SK-N-SH (cell line): ENCODE data around the gene PLB1. TPM values are rescaled to one million over a fixed set of nuclear protein-coding genes. Genes with fewer than 3 reads are reported as not detected.

ENCODE experiments used
- CTCF ChIA-PET: fragments of 300-600, 350-600 bp; formaldehyde crosslinking; extraction: SDS; loops from one replicate; lab custom pipeline; 2021; lab: Yijun Ruan, JAX
- POLR2A ChIA-PET: fragments of 350-600 bp; sonication (Branson Sonifier 250); formaldehyde crosslinking; extraction: SDS; loops from one replicate; lab custom pipeline; 2020; ENCODE audit warnings: antibody characterized with exemption, inconsistent platforms; lab: Yijun Ruan, JAX
- DNase-seq: peaks from one replicate; pipeline ENCODE4 v3.0.0; 2012
- H2AFZ ChIP-seq: fragments of 200-600 bp; sonication (generic); 2 replicates; pipeline ENCODE4 v1.8.1; 2016; ENCODE audit warnings: antibody characterized with exemption, mild to moderate bottlenecking, low read depth
- H3F3A ChIP-seq: fragments of 200-600 bp; sonication (generic); replicated peaks from 2 replicates; pipeline ENCODE3; 2016; ENCODE audit warnings: antibody characterized with exemption, mild to moderate bottlenecking; ENCODE audit not compliant: insufficient read depth
- H3K27ac ChIP-seq, 2 experiments: fragments of 200-500 bp in 1 of 2; fragments of 200-600 bp in 1 of 2; sonication (Bioruptor generic) in 1 of 2; sonication (generic), shearing (Covaris generic) in 1 of 2; 2 replicates each; pipeline versions ENCODE4 v1.5.1 to v1.6.1; 2014 to 2016; ENCODE audit warnings: low read depth in 2 of 2, inconsistent platforms in 1 of 2, low read length in 1 of 2, mild to moderate bottlenecking in 1 of 2, mixed read lengths in 1 of 2
- H3K27me3 ChIP-seq: fragments of 200-600 bp; sonication (generic), shearing (Covaris generic); 2 replicates; pipeline ENCODE4 v1.6.1; 2016; ENCODE audit warnings: mixed run types; ENCODE audit not compliant: insufficient read depth
- H3K36me3 ChIP-seq, 2 experiments: fragments of 200-500 bp in 1 of 2; fragments of 200-600 bp in 1 of 2; sonication (Bioruptor generic) in 1 of 2; sonication (generic) in 1 of 2; replicated peaks in 1 of 2; 2 replicates each; pipeline versions ENCODE3 to v1.5.1; 2014 to 2016; ENCODE audit warnings: low read length in 1 of 2, mild to moderate bottlenecking in 1 of 2; ENCODE audit not compliant: insufficient read depth in 2 of 2, control insufficient read depth in 1 of 2
- H3K4me1 ChIP-seq, 2 experiments: fragments of 200-500 bp in 1 of 2; fragments of 200-600 bp in 1 of 2; sonication (Bioruptor generic) in 1 of 2; sonication (generic), shearing (Covaris generic) in 1 of 2; 2 replicates each; pipeline versions ENCODE4 v1.5.1 to v1.6.1; 2014 to 2016; ENCODE audit warnings: low read depth in 1 of 2, low read length in 1 of 2, mixed run types in 1 of 2; ENCODE audit not compliant: insufficient read depth in 2 of 2, control insufficient read depth in 1 of 2
- H3K4me2 ChIP-seq: fragments of 200-600 bp; sonication (generic), shearing (Covaris generic); 2 replicates; pipeline ENCODE4 v1.6.1; 2017; ENCODE audit warnings: mixed run types
- H3K4me3 ChIP-seq, 2 experiments: fragments of 200-500 bp in 1 of 2; fragments of 200-600 bp in 1 of 2; sonication (Bioruptor generic) in 1 of 2; sonication (generic), shearing (Covaris generic) in 1 of 2; 2 replicates each; pipeline versions ENCODE4 v1.5.1 to v1.8.1; 2014 to 2016; ENCODE audit warnings: low read depth in 2 of 2, inconsistent platforms in 1 of 2, low read length in 1 of 2, mild to moderate bottlenecking in 1 of 2, mixed read lengths in 1 of 2, moderate library complexity in 1 of 2
- H3K79me2 ChIP-seq: fragments of 200-600 bp; sonication (generic); 2 replicates; pipeline ENCODE4 v1.8.1; 2017; ENCODE audit warnings: mild to moderate bottlenecking; ENCODE audit not compliant: insufficient read depth
- H3K9ac ChIP-seq: fragments of 200-600 bp; sonication (generic); 2 replicates; pipeline ENCODE4 v1.6.1; 2017; ENCODE audit warnings: mixed run types
- H3K9me2 ChIP-seq: fragments of 200-600 bp; sonication (generic); 2 replicates; pipeline ENCODE4 v1.6.1; 2017; ENCODE audit warnings: mixed run types
- H3K9me3 ChIP-seq: fragments of 200-600 bp; sonication (generic); 2 replicates; pipeline ENCODE4 v1.6.1; 2017; ENCODE audit warnings: mixed run types, mild to moderate bottlenecking, moderate library complexity
- H4K20me1 ChIP-seq: fragments of 200-600 bp; sonication (generic); 2 replicates; pipeline ENCODE4 v1.6.1; 2017; ENCODE audit warnings: mild to moderate bottlenecking, mixed run types; ENCODE audit not compliant: insufficient read depth
- CHD2 ChIP-seq: fragments of 150-350 bp; IDR thresholded peaks from 2 replicates; pipeline ENCODE4 v1.6.1; 2018; ENCODE audit warnings: low read length; ENCODE audit not compliant: partially characterized antibody
- FOXM1 ChIP-seq: IDR thresholded peaks from 2 replicates; pipeline ENCODE4 v1.4.0; 2012; ENCODE audit warnings: low read depth, mild to moderate bottlenecking
- MXI1 ChIP-seq: IDR thresholded peaks from 2 replicates; pipeline ENCODE4 v1.6.1; 2012; ENCODE audit warnings: mild to moderate bottlenecking, low read depth, low read length, improper control_type of control experiment
- NRF1 ChIP-seq: IDR thresholded peaks from 2 replicates; pipeline ENCODE4 v1.6.1; 2012; ENCODE audit warnings: low read depth, mild to moderate bottlenecking, low read length
- POLR2AphosphoS5 ChIP-seq: IDR thresholded peaks from 2 replicates; pipeline ENCODE4 v1.6.1; 2012; ENCODE audit warnings: low read depth, low read length
- RAD21 ChIP-seq: IDR thresholded peaks from 2 replicates; pipeline ENCODE4 v1.6.1; 2012; ENCODE audit warnings: mild to moderate bottlenecking, low read length
- TCF12 ChIP-seq: IDR thresholded peaks from 2 replicates; pipeline ENCODE4 v1.4.0; 2012
- YY1 ChIP-seq: IDR thresholded peaks from 2 replicates; pipeline ENCODE4 v1.4.0; 2012; ENCODE audit warnings: low read depth, mild to moderate bottlenecking
- WGBS: methylation state at CpG from one replicate; pipeline ENCODE4 v1.1.6; 2017; ENCODE audit warnings: low lambda C conversion rate; 5-methylcytosine and 5-hydroxymethylcytosine counted together
- polyA plus RNA-seq, 3 experiments: library from polyadenylated mRNA; depleted of rRNA; stranded (reverse); fragments of >200 nt; gene quantifications; 2 replicates each; pipeline ENCODE4 v1.2.3, GENCODE V29; 2012
- TF ChIP-seq, protein P1 (sequence below): IDR thresholded peaks from 2 replicates; pipeline ENCODE4 v1.6.1; 2012; ENCODE audit warnings: mild to moderate bottlenecking, low read depth, low read length, moderate library complexity

The PLB1 gene
- polyA plus RNA-seq, 1 of the 3 experiments (the other 2 are of a cell fraction): 0.10 TPM

DNA sequence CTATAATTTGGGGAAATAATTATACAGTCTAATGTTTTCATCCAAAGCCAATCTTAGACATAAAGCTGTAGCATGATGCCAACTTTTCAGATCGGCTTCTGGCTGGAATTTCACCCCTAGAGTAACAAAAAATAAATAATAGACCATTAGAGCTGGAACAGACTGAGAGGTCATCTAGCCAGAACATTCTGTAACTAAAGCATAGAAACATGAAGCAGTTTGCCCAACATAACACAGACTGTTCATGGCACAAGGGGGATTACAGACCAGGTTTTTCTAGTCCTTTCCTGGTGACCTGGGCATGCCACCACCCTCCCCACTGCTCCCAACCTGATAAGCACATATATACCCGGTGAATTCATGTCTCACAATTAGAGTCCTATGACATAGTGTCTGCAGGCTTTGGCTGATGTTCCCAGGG, 139.3 kb downstream of the PLB1 start:
- Histone ChIP-seq H3K27ac (no peak overlapping the region), H3K9ac (no peak overlapping the region), H3F3A (no peaks in the 10 kb centered on the region), H3K4me3 (no peak overlapping the region), H3K9me2 (no peaks in the 10 kb centered on the region), H3K27me3 (no peaks in the 10 kb centered on the region), H2AFZ (no peak overlapping the region), H3K79me2 (no peaks in the 10 kb centered on the region), H3K9me3 (no peaks in the 10 kb centered on the region), H4K20me1 (no peaks in the 10 kb centered on the region), H3K4me1 (peaks cover 0 to 5% of the 10 kb centered on the region in 2 experiments; a peak in 2 of 4 replicates), H3K36me3 (no peaks in the 10 kb centered on the region), H3K4me2 (no peak overlapping the region)
- TF ChIP-seq, protein P1, sequence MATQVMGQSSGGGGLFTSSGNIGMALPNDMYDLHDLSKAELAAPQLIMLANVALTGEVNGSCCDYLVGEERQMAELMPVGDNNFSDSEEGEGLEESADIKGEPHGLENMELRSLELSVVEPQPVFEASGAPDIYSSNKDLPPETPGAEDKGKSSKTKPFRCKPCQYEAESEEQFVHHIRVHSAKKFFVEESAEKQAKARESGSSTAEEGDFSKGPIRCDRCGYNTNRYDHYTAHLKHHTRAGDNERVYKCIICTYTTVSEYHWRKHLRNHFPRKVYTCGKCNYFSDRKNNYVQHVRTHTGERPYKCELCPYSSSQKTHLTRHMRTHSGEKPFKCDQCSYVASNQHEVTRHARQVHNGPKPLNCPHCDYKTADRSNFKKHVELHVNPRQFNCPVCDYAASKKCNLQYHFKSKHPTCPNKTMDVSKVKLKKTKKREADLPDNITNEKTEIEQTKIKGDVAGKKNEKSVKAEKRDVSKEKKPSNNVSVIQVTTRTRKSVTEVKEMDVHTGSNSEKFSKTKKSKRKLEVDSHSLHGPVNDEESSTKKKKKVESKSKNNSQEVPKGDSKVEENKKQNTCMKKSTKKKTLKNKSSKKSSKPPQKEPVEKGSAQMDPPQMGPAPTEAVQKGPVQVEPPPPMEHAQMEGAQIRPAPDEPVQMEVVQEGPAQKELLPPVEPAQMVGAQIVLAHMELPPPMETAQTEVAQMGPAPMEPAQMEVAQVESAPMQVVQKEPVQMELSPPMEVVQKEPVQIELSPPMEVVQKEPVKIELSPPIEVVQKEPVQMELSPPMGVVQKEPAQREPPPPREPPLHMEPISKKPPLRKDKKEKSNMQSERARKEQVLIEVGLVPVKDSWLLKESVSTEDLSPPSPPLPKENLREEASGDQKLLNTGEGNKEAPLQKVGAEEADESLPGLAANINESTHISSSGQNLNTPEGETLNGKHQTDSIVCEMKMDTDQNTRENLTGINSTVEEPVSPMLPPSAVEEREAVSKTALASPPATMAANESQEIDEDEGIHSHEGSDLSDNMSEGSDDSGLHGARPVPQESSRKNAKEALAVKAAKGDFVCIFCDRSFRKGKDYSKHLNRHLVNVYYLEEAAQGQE: no peak
- ChIA-PET CTCF (interaction anchor here (1.2 to 2.0 kb wide), 3 partner anchors 12 to 69 kb away, joined by 3 to 7 read pairs (median 5); no protein-coding TSS in a partner anchor), POLR2A (no interaction called here)
- DNase-seq: no peak
- 77% methylated on average over 2 of the region's 2 CpGs for WGBS

DNA sequence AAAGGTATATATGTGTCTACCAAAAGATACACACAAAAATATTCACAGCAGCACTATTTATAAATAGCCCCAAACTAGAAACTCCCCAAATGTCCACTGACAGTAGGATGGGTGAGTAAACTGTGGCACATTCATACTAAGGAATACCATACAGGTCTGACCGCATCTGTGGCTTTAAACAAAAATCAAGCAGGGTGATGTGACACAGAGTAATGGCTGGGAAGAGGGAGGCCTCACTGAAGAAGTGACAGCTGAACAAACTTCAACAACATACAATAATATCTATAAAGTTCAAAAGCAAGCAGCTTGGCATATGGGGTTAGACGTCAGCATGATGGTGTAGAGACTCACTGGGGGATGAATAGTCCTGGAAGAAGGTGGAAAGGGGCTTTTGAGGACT, 140.6 kb downstream of the PLB1 start:
- no peak for DNase-seq
- Histone ChIP-seq H3K27me3 (no peaks in the 10 kb centered on the region), H3K9me2 (no peaks in the 10 kb centered on the region), H4K20me1 (no peaks in the 10 kb centered on the region), H3K36me3 (no peaks in the 10 kb centered on the region), H3K4me3 (no peak overlapping the region), H3K9ac (no peak overlapping the region), H2AFZ (no peak overlapping the region), H3K9me3 (no peaks in the 10 kb centered on the region), H3K27ac (no peak overlapping the region), H3K79me2 (no peaks in the 10 kb centered on the region), H3K4me1 (peaks cover 0 to 5% of the 10 kb centered on the region in 2 experiments; a peak in 2 of 4 replicates), H3F3A (no peaks in the 10 kb centered on the region)
- POLR2A ChIA-PET: no interaction called here
- CTCF ChIA-PET: no interaction called here
- WGBS: 91% methylated on average over 2 of the region's 2 CpGs
- no peak for TF ChIP-seq NRF1
- TF ChIP-seq POLR2AphosphoS5: no peak
- TF ChIP-seq MXI1: no peak
- no peak for TF ChIP-seq CHD2
- TF ChIP-seq YY1: no peak
- no peak for TF ChIP-seq TCF12
- TF ChIP-seq RAD21: no peak
- no peak for TF ChIP-seq FOXM1
- TF ChIP-seq, all 33 proteins: peak for 0
- H3K4me2 ChIP-seq: no peak overlapping the region
